OCI-LY3 (cell line): ENCODE data around the gene KIAA0513.
"Not testable (repeated sequence)": the region's sequence is repeated elsewhere in the genome, so short reads cannot be mapped to it uniquely, and the experiment has no call there.

ENCODE experiments used
- H2AFZ ChIP-seq: fragments of 200-600, 300-600 bp; shearing (Covaris generic); 2 replicates; pipeline ENCODE4 v1.6.0; 2014; ENCODE audit warnings: antibody characterized with exemption, low read depth, low read length
- H3K27ac ChIP-seq: fragments of 200-600, 300-600 bp; sonication (generic); 2 replicates; pipeline ENCODE4 v1.5.1; 2014; ENCODE audit warnings: mild to moderate bottlenecking, low read length, moderate library complexity, mixed read lengths
- H3K27me3 ChIP-seq: fragments of 200-600, 300-600 bp; sonication (generic); 2 replicates; pipeline ENCODE4 v1.6.1; 2014; ENCODE audit warnings: low read depth, low read length, mixed read lengths
- H3K36me3 ChIP-seq: fragments of 200-600, 300-600 bp; sonication (generic); replicated peaks from 2 replicates; pipeline ENCODE3; 2014; ENCODE audit warnings: low read depth, low read length, mixed read lengths
- H3K4me1 ChIP-seq: fragments of 300-600, 200-600 bp; sonication (generic); 2 replicates; pipeline ENCODE4 v1.6.1; 2014; ENCODE audit warnings: low read length, mixed read lengths
- H3K4me2 ChIP-seq: fragments of 200-600, 300-600 bp; sonication (generic); 2 replicates; pipeline ENCODE4 v1.6.1; 2014; ENCODE audit warnings: low read length, mixed read lengths
- H3K4me3 ChIP-seq: fragments of 300-600, 200-600 bp; sonication (generic); 2 replicates; pipeline ENCODE4 v1.5.1; 2014; ENCODE audit warnings: antibody characterized with exemption, mild to moderate bottlenecking, low read length, moderate library complexity
- H3K79me2 ChIP-seq: fragments of 300-600, 200-600 bp; shearing (Covaris generic); 2 replicates; pipeline ENCODE4 v1.6.1; 2014; ENCODE audit warnings: mild to moderate bottlenecking, low read length, mixed read lengths
- H3K9ac ChIP-seq: fragments of 300-600, 200-600 bp; shearing (Covaris generic); 2 replicates; pipeline ENCODE4 v1.6.0; 2014; ENCODE audit warnings: mild to moderate bottlenecking, low read length, moderate library complexity
- H3K9me3 ChIP-seq: fragments of 200-600, 300-600 bp; shearing (Covaris generic); 2 replicates; pipeline ENCODE4 v1.6.1; 2014; ENCODE audit warnings: low read length, mixed read lengths; ENCODE audit not compliant: insufficient read depth
- H4K20me1 ChIP-seq: fragments of 200-600, 300-600 bp; sonication (generic); 2 replicates; pipeline ENCODE4 v1.6.1; 2016; ENCODE audit warnings: low read length, mixed read lengths; ENCODE audit not compliant: insufficient read depth
- EZH2phosphoT487 ChIP-seq: fragments of 200-600 bp; shearing (Covaris generic); IDR thresholded peaks from 2 replicates; pipeline ENCODE4 v1.6.1; 2018; ENCODE audit warnings: antibody characterized with exemption, mixed run types, low read depth
- TF ChIP-seq, protein P1 (sequence below): fragments of 200-600, 300-600 bp; sonication (generic); IDR thresholded peaks from 2 replicates; pipeline ENCODE4 v1.5.1; 2014; ENCODE audit warnings: antibody characterized with exemption, low read length, low read depth

Gene KIAA0513

DNA sequence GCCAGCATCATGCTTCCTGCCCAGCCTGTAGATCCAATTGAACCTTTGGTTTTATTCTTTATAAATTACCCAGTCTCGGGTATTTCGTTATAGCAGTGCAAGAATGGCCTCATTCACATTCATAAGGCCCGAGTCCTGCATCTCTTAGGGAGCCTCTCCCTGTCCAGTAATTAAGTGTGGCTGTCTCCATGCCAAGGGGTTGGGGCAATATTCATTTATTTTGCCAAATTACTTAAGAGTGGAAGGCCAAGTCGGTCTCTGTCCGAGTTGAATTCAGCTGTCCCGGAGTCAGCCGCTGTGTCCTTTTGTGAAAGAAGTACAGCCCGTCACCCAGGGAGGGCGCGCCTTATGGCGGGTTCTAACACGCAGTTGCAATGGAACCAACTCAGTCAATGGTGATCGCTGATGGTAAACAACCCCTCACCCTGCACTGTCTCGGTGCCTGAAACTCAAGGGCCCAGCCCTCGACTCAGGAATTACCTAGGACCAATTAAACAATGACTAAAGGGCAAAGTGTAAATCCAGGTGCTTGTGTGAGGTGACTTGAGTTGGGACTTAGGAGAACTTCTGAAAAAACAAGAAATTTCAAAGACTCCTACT lies 22.2 kb downstream of the KIAA0513 start:
- Histone ChIP-seq H4K20me1 (no peaks in the 10 kb centered on the region), H3K27ac (no peak overlapping the region), H3K4me2 (no peak overlapping the region), H3K4me1 (no peaks in the 10 kb centered on the region), H3K27me3 (peaks cover 41% of the 10 kb centered on the region), H3K79me2 (no peaks in the 10 kb centered on the region), H3K9ac (no peak overlapping the region), H3K4me3 (no peak overlapping the region), H3K9me3 (no peaks in the 10 kb centered on the region), H2AFZ (no peak overlapping the region), H3K36me3 (no peaks in the 10 kb centered on the region)
- TF ChIP-seq, protein P1, sequence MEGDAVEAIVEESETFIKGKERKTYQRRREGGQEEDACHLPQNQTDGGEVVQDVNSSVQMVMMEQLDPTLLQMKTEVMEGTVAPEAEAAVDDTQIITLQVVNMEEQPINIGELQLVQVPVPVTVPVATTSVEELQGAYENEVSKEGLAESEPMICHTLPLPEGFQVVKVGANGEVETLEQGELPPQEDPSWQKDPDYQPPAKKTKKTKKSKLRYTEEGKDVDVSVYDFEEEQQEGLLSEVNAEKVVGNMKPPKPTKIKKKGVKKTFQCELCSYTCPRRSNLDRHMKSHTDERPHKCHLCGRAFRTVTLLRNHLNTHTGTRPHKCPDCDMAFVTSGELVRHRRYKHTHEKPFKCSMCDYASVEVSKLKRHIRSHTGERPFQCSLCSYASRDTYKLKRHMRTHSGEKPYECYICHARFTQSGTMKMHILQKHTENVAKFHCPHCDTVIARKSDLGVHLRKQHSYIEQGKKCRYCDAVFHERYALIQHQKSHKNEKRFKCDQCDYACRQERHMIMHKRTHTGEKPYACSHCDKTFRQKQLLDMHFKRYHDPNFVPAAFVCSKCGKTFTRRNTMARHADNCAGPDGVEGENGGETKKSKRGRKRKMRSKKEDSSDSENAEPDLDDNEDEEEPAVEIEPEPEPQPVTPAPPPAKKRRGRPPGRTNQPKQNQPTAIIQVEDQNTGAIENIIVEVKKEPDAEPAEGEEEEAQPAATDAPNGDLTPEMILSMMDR: no peak
- TF ChIP-seq EZH2phosphoT487: no peak

DNA sequence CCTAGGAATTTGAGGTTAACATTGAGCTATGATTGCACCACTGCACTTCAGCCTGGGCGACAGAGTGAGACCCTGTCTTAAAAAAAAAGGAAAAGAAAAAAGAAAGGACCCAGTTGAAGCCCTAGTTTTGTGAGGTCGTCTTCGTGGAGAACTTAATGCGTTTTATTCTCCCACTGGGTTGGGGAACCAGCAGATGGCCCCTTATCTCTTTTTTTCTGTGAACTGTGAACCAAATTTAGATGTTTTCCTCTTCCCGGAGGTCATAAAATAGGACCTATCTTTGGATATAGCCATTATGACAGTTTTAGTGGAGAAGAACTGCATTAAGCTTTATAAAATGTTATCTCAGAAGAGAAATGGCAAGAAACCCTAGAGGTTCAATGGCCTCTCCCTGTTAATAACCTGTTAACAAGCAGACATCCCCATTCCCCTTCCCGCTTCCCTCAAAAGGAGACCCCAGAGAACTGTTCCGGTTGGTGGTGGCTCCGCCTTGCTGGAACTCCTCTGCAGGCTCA lies 23.5 kb downstream of the KIAA0513 start:
- Histone ChIP-seq H3K27me3 (peaks cover 36% of the 10 kb centered on the region), H3K79me2 (no peaks in the 10 kb centered on the region), H3K4me3 (no peak overlapping the region), H4K20me1 (no peaks in the 10 kb centered on the region), H3K4me1 (peaks cover 9% of the 10 kb centered on the region), H3K36me3 (no peaks in the 10 kb centered on the region), H3K27ac (no peak overlapping the region), H2AFZ (no peak overlapping the region), H3K9me3 (no peaks in the 10 kb centered on the region), H3K4me2 (no peak overlapping the region), H3K9ac (no peak overlapping the region)
- no peak for TF ChIP-seq EZH2phosphoT487
- TF ChIP-seq, protein P1: no peak

DNA sequence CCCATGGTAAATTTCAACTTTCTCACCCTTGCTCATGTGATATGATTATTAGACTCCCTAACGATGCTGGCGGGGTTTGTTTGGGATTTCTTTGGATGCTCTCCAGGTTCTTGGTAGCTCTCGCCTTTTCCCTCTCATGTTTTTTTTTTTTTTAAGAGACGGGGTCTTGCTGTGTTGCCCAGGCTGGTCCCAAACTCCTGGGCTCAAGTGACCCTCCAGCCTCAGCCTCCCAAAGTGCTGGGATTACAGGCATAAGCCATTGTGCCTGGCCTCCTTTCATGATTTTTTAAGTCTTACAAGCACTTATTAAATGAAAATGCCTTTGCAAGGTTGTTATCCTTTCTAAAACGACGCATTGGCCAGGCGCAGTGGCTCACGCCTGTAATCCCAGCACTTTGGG lies 24.1 kb downstream of the KIAA0513 start:
- no peak overlapping the region for H3K4me3 ChIP-seq
- no peak overlapping the region for H3K27ac ChIP-seq
- H3K27me3 ChIP-seq: peaks cover 35% of the 10 kb centered on the region
- no peak overlapping the region for H2AFZ ChIP-seq
- H3K4me2 ChIP-seq: no peak overlapping the region
- peaks cover 9% of the 10 kb centered on the region for H3K4me1 ChIP-seq
- no peaks in the 10 kb centered on the region for H3K9me3 ChIP-seq
- no peaks in the 10 kb centered on the region for H3K36me3 ChIP-seq
- H3K79me2 ChIP-seq: no peaks in the 10 kb centered on the region
- H4K20me1 ChIP-seq: no peaks in the 10 kb centered on the region
- TF ChIP-seq, protein P1: no peak
- TF ChIP-seq EZH2phosphoT487: no peak
- H3K9ac ChIP-seq: no peak overlapping the region

DNA sequence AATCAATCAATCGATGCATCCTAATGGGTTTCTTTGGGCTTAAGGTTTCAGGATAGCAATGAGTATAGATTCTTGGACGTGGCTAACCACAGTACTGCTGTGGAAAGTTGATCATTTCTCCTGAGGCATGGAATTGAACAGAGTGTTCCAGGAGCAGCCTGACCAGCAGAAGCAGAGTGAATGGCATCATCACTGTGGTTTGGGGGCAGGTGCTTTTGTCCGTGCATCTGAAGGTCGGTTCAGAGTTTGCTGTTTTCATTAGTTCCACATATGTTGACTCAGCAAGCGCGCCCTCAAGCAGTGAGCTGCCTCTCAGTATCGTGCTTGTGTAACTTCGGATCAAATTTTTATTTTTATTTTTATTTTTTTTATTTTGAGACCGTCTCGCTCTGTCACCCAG lies 24.9 kb downstream of the KIAA0513 start:
- Histone ChIP-seq H3K9me3 (no peaks in the 10 kb centered on the region), H3K4me2 (no peak overlapping the region), H2AFZ (no peak overlapping the region), H3K79me2 (no peaks in the 10 kb centered on the region), H3K4me3 (no peak overlapping the region), H3K9ac (no peak overlapping the region), H3K27ac (no peak overlapping the region), H4K20me1 (no peaks in the 10 kb centered on the region), H3K27me3 (peaks cover 35% of the 10 kb centered on the region), H3K4me1 (peaks cover 9% of the 10 kb centered on the region), H3K36me3 (no peaks in the 10 kb centered on the region)
- TF ChIP-seq, protein P1: no peak
- no peak for TF ChIP-seq EZH2phosphoT487

DNA sequence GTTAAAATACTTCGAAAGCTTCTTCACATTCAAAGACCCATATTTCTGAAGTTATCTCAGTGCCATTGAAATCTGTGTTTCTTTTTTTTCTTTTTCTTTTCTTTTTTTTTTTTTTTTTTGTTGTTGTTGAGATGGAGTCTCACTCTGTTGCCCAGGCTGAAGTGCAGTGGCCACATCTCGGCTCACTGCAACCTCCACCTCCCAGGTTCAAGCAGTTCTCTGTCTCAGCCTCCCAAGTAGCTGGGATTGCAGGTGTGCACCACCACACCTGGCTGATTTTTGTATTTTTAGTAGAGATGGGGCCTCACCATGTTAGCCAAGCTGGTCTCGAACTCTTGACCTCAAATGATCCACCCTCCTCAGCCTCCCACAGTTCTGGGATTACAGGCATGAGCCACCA lies 26.7 kb downstream of the KIAA0513 start:
- not testable (repeated sequence) for H3K79me2 ChIP-seq, H3K27ac ChIP-seq, H3K4me1 ChIP-seq, H3K4me2 ChIP-seq, H3K9me3 ChIP-seq, H3K9ac ChIP-seq, H4K20me1 ChIP-seq, H3K36me3 ChIP-seq, H2AFZ ChIP-seq, H3K4me3 ChIP-seq
- peaks cover 38% of the 10 kb centered on the region for H3K27me3 ChIP-seq
